GOT3 (cell line): ENCODE results near the gene EVI5L.

ENCODE experiments used
- DNase-seq: peaks from one replicate; lab custom pipeline; 2025; ENCODE audit warnings: mixed read lengths; lab: John Stamatoyannopoulos, UW

The EVI5L gene

DNA sequence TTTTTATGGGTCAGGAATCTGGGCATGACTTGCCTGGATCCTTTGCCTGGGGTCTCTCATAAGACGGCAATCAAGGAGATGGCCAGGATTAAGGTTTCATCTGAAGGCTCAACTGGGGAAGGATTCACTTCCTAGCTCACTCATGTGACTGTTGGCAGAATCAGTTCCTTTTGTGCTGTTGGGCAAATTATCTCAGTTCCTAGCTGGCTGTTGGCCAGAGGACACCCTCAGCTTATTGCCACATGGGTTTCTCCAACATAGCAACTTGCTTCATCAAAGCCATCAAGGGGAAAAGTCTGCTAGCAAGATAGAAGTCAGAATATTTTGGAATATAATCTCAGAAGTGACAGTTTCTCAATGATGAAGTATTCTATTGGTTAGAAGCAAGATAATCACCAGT, 12.2 kb upstream of the EVI5L start:
- DNase-seq: no peak

DNA sequence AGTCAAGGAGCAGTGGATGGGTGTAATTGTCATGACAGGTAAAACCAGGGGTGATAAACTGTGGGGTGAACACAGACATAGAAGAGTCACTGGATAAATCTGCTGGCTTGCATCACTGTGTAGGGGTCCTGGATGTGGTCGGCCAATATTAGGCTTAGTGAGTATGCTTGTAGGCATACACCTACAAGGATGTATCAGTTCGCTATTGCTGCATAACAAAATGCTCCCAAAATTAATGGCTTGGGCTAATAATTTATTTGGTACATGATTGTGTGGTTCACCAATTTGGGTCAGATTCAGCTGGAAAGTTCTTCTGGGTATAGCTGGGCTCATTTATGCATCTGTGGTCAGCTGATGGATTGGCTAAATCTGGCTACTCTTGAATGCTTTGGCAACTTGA, 11.2 kb upstream of the EVI5L start:
- DNase-seq: no peak

DNA sequence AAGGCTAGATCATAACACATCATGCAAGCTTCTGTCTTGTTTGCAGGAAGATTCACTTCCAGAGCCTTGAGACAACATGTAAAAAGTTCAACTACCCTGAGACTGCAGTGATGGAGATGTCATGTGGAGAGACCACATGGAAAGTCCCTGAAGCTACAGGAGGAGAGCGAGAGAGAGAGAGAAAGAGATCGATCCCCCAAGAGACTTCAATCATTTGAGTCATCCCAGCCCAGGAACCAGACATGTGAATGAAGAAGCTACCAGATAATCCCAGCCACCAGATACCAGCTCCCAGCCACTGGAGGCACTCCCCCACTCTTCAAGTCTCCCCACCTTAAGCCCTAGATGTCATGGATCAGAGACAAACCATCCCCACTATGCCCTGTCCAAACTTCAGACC, 10.7 kb upstream of the EVI5L start:
- DNase-seq: no peak

DNA sequence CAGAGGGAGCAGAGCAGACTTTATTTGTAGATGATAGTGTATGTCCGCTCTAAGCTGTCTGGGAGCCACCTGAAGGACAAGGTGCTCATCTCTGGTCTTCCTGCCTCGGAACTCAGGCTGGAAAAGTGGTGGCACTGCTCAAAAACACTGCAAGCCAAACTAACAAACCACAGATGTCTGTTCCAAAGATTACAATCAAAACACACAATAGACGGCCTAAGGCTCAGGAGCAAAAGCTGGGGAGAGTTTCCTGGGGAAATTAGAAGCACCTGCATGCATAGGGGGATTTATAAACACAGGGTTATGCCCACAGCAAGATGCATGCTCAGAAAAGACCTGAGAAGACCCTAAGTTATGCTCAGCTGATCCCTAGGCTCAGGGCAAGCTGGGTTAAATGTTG, 9.4 kb upstream of the EVI5L start:
- DNase-seq: no peak

DNA sequence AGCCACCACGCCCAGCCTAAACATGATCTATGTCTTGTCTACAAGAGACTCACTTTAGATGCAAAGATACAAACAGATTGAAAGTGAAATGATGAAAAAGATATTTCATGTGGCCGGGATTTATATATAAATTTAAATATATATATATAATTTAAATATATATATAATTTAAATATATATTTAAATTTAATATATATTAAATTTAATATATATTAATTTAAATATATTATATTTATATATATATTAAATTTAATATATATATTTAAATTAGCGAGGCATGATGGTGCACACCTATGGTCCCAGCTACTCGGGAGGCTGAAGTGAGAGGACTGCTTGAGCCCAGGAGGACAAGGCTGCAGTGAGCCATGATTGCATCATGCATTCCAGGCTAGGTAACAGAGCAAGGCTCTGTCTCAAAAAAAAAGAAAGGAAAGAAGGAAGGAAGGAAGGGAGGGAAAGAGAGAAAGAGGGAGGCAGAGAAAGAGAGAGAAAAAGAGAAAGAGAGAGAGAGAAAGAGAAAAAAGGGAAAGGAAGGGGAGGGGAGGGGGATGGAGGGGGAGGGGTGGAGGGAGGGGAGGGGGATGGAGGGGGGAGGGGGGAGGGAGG, 7.0 kb upstream of the EVI5L start:
- no peak for DNase-seq

DNA sequence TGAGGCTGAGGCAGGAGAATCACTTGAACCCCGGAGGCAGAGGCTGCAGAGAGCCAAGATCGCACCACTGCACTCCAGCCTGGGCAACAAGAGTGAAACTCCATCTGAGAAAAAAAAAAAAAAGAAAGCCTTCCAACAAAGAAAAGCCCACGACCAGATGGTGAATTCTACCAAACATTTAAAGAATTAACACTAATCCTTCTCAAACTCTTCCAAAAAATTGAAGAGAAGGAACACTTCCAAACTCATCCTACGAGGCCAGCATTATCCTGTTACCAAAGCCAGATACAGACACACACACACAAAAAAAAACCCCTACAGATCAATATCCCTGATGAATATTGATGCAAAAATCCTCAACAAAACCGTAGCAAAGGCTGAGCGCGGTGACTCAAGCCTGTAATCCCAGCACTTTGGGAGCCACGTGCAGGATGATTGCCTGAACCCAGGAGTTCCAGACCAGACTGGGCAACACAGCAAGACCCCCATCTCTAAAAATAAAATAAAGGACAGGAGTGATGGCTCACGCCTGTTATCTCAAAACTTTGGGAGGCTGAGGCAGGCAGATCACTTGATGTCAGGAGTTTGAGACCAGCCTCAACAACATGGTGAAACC, 6.2 kb upstream of the EVI5L start:
- no peak for DNase-seq

DNA sequence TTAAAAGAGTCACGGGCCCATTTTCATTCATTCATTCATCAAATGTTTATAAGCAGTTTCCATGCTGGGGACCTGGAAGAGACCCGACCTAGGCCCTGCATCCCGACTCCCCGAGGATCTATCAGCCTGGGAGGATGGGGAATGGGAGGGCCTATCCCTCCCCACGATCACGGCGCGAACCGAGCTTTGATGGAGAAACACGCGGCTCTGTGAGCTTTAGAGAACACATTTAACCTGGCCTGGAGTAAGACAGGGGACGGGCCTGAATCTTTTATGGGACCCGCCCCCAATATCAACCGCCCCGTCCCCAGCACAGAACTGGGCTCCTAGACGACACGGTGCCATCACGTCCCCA, 875 bp upstream of the EVI5L start:
- DNase-seq: no peak

DNA sequence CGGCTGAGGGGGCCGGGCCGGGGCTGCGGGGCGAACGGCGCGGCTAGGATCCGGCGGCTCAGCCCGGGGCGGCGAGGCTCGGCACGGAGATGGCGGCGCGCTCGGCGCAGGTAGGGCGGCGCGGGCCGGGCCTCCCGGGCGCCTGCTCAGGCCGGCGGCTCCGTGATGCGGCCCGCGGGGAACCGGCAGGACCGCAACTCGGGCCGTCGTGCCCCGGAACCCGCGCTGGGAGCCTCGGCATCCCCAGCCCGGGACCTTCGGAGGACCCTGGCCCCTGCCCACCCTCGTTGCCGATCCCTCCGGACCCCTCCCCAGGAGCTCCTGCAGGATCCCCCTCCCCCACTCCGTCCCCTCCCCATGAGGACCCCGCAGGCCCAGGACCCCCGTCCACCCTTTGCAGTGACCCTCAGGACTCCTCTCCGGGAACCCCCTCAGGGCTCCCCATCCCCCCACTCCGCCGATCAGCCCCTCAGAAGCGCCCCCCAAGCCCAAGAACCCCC, 304 bp downstream of the EVI5L start:
- no peak for DNase-seq

DNA sequence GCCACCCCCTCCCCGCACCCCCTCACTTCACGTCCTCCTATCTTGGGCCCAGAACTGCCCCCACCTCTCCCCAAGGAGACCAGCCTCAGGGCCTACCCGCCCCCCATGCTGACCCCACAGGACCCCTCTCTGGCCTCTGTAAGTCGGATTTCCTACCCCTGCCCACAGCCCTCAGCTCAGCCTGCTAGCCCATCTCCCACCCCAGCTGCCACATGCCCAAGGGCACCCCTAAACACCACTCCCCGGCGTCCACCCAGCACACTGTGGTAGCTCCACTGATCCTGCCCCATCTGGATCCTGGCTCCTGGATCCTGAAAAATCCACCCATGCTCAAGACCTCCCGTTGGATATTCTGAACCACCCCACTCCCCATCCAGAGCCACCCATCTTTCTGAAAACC, 805 bp downstream of the EVI5L start:
- DNase-seq: no peak

DNA sequence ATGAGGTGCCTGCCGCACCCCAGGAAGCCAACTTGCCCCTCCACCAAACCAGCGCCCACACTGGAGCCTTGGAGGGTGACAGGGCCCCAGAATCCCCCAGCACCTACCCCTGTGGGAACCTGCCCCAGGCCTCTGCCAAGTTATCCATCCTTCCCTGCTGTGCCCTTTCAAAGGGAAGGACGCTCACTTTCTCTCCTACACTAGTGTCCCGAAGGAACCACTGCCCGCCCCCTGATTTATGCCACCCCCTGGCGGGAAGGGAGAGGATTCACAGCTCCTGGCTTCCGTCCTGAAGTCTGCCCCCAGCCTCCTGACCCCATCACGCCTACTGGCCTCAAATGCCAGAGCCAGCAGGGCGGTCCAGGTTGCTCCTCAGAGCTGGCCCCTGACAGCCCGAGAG, 1.4 kb downstream of the EVI5L start:
- no peak for DNase-seq

DNA sequence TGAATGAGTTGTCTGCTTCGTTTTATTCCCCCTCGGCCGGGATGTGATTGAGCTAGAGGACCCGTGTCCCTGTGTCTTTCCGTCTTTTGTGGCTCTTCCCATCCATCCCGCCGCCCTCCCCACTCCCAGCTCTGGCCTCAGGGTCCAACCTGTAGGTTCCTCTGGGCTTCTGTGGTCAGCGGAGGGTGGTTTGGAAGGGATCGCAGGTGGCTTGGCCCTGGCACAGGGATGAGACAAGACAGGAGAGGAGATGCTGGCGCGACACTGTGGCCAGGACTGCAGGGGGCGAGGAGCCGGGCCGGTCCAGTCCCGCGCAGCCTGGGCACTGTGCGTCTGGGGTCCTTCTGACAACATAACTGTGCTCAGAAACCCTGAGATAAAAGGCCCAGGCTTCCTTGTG, 2.0 kb downstream of the EVI5L start:
- DNase-seq: no peak

DNA sequence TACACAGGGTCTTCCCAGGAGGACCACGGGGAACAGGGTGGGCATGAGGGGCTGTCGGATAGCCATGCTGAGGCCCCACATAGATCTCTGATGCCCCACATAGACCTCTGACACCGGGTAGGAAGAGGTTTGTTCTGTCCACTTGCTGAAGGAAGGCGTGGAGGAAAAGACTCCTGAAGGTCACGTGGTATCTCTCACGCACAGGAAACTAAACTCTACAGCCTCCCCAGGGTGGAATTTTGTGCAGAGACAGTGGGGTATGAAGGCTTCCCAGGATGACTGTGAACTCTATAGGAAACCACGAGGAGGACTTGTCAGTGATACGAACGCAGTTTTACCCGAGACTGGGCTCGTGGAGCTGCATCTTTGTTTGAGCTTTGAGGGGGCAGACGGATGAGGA, 2.8 kb downstream of the EVI5L start:
- DNase-seq: no peak

DNA sequence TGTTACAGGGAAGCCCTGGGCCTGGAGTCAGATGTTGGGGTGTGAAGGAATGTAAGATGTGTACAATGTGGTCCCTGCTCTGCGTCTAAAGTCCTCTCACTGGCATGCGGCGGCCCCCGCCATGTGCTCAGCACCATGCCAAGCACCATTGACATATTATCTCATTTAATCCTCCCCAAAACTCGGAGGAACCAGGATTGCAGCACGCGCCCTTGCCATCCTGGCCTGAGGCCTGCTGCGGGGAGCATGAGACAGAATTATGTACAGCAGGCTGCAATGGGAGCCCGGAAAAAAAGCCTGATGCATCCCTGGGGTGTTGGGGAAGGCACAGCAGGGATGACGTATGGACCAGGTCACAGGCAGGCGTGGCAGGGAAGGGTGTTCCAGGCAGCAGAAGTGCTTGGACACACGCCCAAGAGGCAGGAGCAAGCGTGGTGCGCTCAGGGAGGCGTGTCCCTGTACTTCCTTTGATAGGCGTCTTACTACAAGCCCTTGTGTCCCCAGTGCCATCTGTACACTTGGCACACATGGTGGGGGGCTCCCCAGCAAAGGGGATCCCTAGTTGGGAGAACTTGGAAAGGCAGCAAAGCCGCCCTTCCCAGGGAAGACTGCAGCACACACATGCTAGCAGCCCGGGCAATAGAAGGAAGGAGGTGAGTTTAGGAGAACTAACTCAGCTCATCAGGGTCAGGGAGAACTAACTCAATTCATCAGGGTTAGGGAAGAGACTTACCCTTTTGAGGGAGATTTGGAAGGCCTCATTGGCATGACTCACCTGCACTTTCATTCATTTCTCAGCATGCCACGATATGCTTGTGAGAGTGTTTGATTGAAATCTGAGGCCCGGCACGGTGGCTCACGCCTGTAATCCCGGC, 3.4 kb downstream of the EVI5L start:
- DNase-seq: no peak

DNA sequence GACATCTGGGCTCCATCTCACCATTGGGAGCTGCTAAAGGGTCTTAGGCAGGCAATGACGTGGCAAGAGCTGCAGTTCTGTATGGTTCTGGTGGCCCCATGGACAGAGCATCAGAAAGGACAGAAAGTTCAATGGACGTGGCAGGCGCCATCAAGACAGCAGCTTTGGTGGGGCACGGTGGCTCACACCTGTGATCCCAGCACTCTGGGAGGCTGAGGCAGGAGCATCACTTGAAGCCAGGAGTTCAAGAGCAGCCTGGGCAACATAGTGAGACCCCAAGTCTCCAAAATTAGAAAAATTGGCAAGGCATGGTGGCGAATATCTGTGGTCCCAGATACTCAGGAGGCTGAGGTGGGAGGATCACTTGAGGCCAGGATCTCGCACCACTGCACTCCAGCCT, 9.5 kb downstream of the EVI5L start:
- no peak for DNase-seq

DNA sequence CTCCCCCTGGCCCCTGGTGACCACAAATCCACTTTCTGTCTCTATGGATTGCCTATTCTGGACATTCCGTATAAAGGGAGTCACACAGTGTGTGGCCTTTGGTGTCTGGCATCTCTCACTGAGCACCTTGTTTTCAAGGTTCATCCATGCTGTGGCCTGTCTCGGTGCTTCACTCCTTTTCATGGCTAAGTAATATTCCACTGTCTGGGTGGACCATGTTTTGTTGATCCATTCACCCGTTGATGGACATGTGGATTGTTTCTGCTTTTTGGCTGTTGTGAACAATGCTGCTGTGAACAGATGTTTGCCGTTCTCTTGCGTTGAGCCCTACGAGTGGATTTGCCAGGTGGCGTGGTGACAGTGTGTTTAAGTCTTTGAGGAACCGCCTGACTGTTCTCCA, 10.6 kb downstream of the EVI5L start:
- DNase-seq: no peak

DNA sequence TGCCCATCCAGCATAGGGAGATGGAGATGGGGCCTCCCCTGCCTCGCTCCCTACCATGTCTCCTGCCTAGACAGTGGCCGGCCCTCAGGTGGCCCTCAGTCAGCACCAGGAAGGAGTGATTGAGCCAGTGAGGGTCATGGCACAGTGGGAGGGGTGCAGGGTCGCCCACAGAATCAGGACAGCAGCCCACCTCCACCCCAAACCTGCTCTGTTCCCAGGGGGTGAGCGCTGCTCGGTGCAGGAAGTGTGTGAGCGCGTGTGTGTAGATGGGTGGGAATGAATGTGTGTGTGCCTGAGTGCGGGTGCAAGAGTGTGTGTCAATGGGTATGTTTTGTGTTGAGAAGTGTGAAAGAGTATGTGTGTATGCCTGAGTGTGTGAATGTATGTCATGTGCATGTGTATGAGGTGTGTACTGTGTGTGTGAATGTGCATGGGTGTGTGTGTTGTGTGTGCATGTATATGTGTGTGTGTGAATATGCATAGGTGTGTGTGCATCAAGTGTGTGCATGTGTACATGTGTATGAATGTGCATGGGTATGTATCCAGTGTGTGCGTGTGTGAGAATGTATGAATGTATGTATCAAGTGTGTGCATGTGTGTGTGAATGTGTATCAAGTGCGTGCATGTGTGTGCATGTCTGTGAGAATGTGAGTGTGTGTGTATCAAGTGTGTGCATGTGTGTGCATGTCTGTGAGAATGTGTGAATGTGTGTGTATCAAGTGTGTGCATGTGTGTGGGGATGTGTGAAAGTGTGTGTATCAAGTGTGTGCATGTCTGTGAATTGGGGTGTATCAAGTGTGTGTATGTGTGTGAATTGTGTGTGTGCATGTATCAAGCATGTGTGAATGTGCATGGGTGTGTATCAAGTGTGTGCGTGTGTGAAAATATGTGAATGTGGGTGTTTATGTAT, 12.0 kb downstream of the EVI5L start:
- DNase-seq: no peak

DNA sequence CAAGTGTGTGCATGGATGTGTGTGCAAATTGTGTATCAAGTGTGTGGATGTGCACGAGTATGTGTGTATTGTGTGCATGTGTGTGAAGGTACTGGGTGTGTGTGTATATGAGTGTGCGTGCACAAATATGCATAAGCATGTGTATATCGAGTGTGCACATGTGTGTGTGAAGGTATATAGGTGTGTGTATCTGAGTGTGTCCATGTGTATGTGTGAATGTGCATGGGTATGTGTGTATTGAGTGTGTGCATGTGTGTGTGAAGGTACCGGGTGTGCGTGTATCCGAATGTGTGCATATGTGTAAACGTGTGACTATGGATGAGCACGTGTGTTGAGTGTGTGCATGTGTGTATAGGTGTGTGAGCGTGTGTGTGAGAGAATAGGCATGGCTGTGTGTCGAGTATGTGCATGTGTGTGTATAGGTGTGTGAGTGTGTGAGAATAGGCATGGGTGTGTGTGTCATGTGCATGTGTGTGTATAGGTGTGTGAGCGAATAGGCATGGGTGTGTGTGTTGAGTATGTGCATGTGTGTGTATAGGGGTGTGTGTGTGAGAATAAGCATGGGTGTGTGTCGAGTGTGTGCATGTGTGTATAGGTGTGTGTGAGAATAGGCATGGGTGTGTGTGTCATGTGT, 12.8 kb downstream of the EVI5L start:
- DNase-seq: no peak

DNA sequence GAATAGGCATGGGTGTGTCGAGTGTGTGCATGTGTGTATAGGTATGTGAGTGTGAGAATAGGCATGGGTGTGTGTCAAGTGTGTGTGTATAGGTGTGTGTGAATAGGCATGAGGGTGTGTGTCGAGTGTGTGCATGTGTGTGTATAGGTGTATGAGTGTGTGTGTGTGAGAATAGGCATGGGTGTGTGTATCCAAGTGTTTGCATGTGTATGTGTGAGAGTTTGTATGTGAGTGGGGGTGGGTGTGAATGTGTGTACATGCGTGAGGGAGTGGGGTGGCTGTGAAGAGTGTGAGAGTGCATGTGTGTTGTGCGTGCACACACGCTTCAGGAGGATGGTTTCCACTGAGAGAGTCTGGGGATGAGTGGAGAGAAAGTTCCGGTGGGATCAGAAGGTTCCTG, 13.5 kb downstream of the EVI5L start:
- no peak for DNase-seq

DNA sequence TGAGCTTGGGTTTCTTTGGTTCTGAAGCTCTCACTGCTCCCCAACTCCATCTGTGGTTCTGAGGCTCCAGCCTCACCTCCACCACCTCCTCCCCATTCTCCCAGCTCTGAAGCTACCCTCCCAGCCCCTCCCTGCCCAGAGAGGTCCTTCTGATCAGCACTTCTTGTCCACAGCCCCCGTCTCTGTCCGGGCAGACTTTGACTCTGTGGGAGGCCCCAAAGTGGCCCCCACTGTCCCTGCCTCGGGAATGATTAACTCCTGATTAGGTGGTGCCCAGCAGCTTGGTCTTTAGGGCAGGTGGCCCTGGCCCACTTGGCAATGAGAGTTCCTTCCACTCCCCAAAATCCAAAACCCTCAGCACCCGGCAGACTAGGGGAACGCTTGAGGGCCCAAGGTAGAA, 14.4 kb downstream of the EVI5L start:
- DNase-seq: no peak

DNA sequence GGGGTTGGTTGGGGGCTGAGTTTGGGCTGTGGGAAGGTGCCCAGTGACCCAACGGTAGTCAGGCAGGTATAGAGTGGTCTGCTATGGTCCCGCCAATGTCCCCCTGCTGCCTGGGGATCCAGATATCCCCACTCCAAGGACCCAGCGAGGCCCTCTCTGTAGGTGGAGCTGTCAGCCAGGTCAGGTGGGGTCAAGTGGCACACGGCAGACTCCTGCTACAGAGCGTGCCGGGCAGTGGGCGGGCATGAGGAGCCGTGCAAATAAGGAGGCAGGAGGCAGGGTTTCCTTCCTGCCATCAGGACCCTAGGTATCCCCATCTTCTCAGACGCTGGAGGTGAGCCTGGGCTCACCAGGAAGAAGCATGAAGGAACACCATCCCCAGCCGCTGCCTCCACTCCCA, 14.9 kb downstream of the EVI5L start:
- DNase-seq: no peak

DNA sequence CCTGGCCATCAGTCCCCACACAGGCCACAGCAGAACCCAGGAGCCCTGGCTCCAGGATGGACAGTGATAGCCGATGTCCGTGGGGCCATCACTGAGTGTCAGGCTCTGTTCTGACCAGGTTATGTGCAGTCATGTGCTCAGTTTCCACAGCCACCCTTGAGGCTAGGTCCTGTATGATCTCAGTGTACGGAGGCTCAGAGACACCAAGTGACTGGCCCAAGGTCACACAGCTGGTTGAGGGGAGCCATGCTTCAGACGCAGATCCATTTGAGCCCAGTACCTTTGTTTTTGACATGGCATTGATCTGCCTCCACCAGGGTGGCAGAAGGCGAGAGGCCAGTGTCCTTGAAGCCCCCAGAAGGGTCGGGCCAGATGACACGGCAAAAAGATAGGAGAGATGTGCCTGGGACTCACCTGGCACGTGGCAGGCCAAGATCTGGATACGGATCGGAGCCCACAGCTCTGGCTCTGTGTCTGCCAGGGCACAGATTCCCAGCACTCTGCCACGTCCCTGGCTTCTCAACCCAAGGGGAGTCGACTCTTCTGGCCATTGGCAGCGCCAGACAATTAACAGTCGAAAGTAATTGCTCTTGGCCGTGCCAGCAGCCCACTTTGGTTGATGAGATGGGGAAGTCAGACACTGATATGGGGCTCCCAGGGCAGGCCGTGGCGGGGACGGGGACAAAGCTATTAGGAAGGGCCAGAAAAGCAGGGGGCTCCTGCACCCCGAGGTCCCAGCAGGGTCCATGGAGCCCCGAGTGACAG, 15.6 kb downstream of the EVI5L start:
- DNase-seq: no peak
